Activated CD4-positive, alpha-beta T cell treated with anti-CD3 and anti-CD28 coated beads for 1 hour (primary cell): Measurements from ENCODE around the gene ACOT7.

Experiments
- DNase-seq: peaks from one replicate; pipeline ENCODE4 v3.0.0-alpha.2; 2020

Gene ACOT7

GRCh38 chr1:6262555-6263420 lies 130.8 kb downstream of the ACOT7 start:
- no peak for DNase-seq

GRCh38 chr1:6261615-6261995 lies 132.0 kb downstream of the ACOT7 start:
- DNase-seq, result no peak

GRCh38 chr1:6260961-6261614 lies 132.5 kb downstream of the ACOT7 start, which contains the start of gene GPR153:
Gene GPR153, minus strand, starts transcription at chr1:6261098. Its CDS starts 6,193 bp downstream, at chr1:6254905.
- peak; percentile 29 for DNase-seq

GRCh38 chr1:6260433-6260934 lies 133.1 kb downstream of the ACOT7 start:
- DNase-seq, result no peak

GRCh38 chr1:6259491-6260362 lies 133.8 kb downstream of the ACOT7 start:
- DNase-seq, result peak; percentile 65

- no peak for DNase-seq
These were observed 134.9 kb downstream of the ACOT7 start for GRCh38 chr1:6258675-6259074.

- DNase-seq, result no peak
These were observed 136.0 kb downstream of the ACOT7 start for GRCh38 chr1:6257541-6258069.

GRCh38 chr1:6256645-6257044 lies 136.9 kb downstream of the ACOT7 start:
- DNase-seq, result no peak

GRCh38 chr1:6254691-6255090 lies 138.9 kb downstream of the ACOT7 start:
- DNase-seq, result no peak

- DNase-seq, result no peak
These were observed 140.2 kb downstream of the ACOT7 start for GRCh38 chr1:6253380-6253779.

GRCh38 chr1:6252374-6252710 lies 141.2 kb downstream of the ACOT7 start:
- no peak for DNase-seq

GRCh38 chr1:6251681-6252373 lies 141.7 kb downstream of the ACOT7 start:
- no peak for DNase-seq

- no peak for DNase-seq
These were observed 142.3 kb downstream of the ACOT7 start for GRCh38 chr1:6251233-6251632.

GRCh38 chr1:6249739-6250689 lies 143.6 kb downstream of the ACOT7 start:
- DNase-seq, result no peak

- no peak for DNase-seq
These were observed 144.4 kb downstream of the ACOT7 start for GRCh38 chr1:6248932-6249738.

- no peak for DNase-seq
These were observed 145.3 kb downstream of the ACOT7 start for GRCh38 chr1:6248161-6248776.

GRCh38 chr1:6247651-6248050 lies 145.9 kb downstream of the ACOT7 start:
- DNase-seq, result no peak

GRCh38 chr1:6246497-6247467 lies 146.8 kb downstream of the ACOT7 start:
- DNase-seq, result peak; percentile 70
